ENCODE measurements around the gene TMEM161A.

- TF ChIP-seq POLR2A (IDR thresholded peaks at IDR 0.05) (no peak), CTCF (IDR thresholded peaks at IDR 0.05) (no peak), EP300 (IDR thresholded peaks at IDR 0.05; ENCODE audit: low read depth) (no peak), POLR2AphosphoS5 (IDR thresholded peaks at IDR 0.05) (no peak)
Measured at GRCh38 chr19:19176950-19177349, 38.7 kb upstream of the TMEM161A start.
